Astrocyte (in vitro differentiated cells and primary cell): ENCODE results near the gene CYP1A2. TPM values are rescaled to one million over a fixed set of nuclear protein-coding genes. Genes with fewer than 3 reads are reported as not detected.

Source experiments
- DNase-seq: peaks from one replicate; pipeline ENCODE4 v3.0.0-alpha.2; 2010; ENCODE audit warnings: low read depth
- FAIRE-seq: peaks from 2 replicates; lab custom pipeline; 2011; peaks lifted over from hg19 to GRCh38; lab: Jason Lieb, UNC
- H2AFZ ChIP-seq: 2 replicates; pipeline ENCODE4 v1.6.0; 2012; ENCODE audit warnings: low read depth, low read length, inconsistent platforms
- H3K27ac ChIP-seq: 2 replicates; pipeline ENCODE4 v1.5.1; 2011; ENCODE audit warnings: low read depth, low read length, inconsistent platforms
- H3K27me3 ChIP-seq: 2 replicates; pipeline ENCODE4 v1.6.0; 2011; ENCODE audit warnings: low read length, inconsistent platforms; ENCODE audit not compliant: insufficient read depth
- H3K36me3 ChIP-seq: 2 replicates; pipeline ENCODE4 v1.5.1; 2011; ENCODE audit warnings: low read length, inconsistent platforms; ENCODE audit not compliant: insufficient read depth
- H3K4me1 ChIP-seq: 2 replicates; pipeline ENCODE4 v1.5.1; 2011; ENCODE audit warnings: low read length, inconsistent platforms; ENCODE audit not compliant: insufficient read depth
- H3K4me2 ChIP-seq: 2 replicates; pipeline ENCODE4 v1.6.0; 2012; ENCODE audit warnings: low read length, inconsistent platforms
- H3K4me3 ChIP-seq: 2 replicates; pipeline ENCODE4 v1.5.1; 2011; ENCODE audit warnings: low read depth, mild to moderate bottlenecking, low read length, inconsistent platforms; ENCODE audit not compliant: insufficient read depth
- H3K79me2 ChIP-seq: 2 replicates; pipeline ENCODE4 v1.6.0; 2012; ENCODE audit warnings: mild to moderate bottlenecking, low read length, inconsistent platforms; ENCODE audit not compliant: insufficient read depth
- H3K9ac ChIP-seq: 2 replicates; pipeline ENCODE4 v1.6.0; 2012; ENCODE audit warnings: mild to moderate bottlenecking, low read length, inconsistent platforms
- H3K9me3 ChIP-seq: 2 replicates; pipeline ENCODE4 v1.5.1; 2012; ENCODE audit warnings: low read depth, mild to moderate bottlenecking, low read length, inconsistent platforms; ENCODE audit not compliant: insufficient read depth
- H4K20me1 ChIP-seq: 2 replicates; pipeline ENCODE4 v1.6.0; 2012; ENCODE audit warnings: low read length, inconsistent platforms; ENCODE audit not compliant: insufficient read depth
- H3K27ac Mint-ChIP-seq: one replicate; pipeline ENCODE4 v1.8.0; 2021; ENCODE audit warnings: mild to moderate bottlenecking, mixed read lengths; ENCODE audit not compliant: unreplicated experiment
- H3K27me3 Mint-ChIP-seq: one replicate; pipeline ENCODE4 v1.8.0; 2021; ENCODE audit warnings: low read depth, mixed read lengths; ENCODE audit not compliant: unreplicated experiment
- H3K36me3 Mint-ChIP-seq: one replicate; pipeline ENCODE4 v1.8.0; 2021; ENCODE audit warnings: low read depth, mixed read lengths; ENCODE audit not compliant: unreplicated experiment
- H3K4me1 Mint-ChIP-seq: one replicate; pipeline ENCODE4 v1.8.0; 2021; ENCODE audit warnings: low read depth, mixed read lengths; ENCODE audit not compliant: unreplicated experiment
- H3K4me3 Mint-ChIP-seq: one replicate; pipeline ENCODE4 v1.8.0; 2021; ENCODE audit warnings: mild to moderate bottlenecking, moderate library complexity, mixed read lengths; ENCODE audit not compliant: unreplicated experiment
- H3K9me3 Mint-ChIP-seq: one replicate; pipeline ENCODE4 v1.8.0; 2021; ENCODE audit warnings: mild to moderate bottlenecking, mixed read lengths; ENCODE audit not compliant: unreplicated experiment
- EZH2 ChIP-seq: IDR thresholded peaks from 2 replicates; pipeline ENCODE4 v1.6.1; 2012; ENCODE audit warnings: mild to moderate bottlenecking, low read length, inconsistent platforms; ENCODE audit not compliant: insufficient read depth
- total RNA-seq: library from RNA; stranded (reverse); gene quantifications from 2 replicates; pipeline ENCODE4 v1.2.1, GENCODE V29; 2021
- TF ChIP-seq, protein P1 (sequence below): IDR thresholded peaks from 2 replicates; pipeline ENCODE4 v1.5.1; 2011; ENCODE audit warnings: low read depth, mild to moderate bottlenecking, inconsistent platforms, low read length, moderate library complexity; ENCODE audit not compliant: insufficient read depth

Gene CYP1A2
- total RNA-seq, 1 donor from 2014 or later = not detected

DNA sequence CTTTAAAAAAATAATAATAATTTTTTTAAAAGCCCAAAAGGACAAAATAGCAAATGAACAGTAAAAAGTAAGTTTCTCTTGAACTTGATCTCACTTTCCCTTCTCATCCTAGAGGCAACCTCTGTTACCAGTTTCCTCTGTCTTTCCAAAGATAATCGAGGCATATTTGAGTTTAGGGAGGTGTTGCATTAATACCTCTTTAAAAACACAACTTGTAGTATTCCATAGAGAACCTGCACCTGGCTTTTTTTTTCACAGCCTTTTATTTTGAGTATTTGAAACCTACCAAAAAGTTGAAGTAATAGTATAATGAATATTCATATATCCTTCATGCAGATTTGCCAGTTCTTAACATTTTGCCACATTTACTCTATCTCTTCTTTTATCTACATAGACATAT is 42.4 kb downstream of the CYP1A2 start:
- H3K27me3 ChIP-seq = no peaks in the 10 kb centered on the region
- no peaks in the 10 kb centered on the region for H3K9me3 ChIP-seq
- no peak for DNase-seq
- Mint-ChIP-seq H3K36me3 (peaks cover 3% of the 10 kb centered on the region), H3K4me3 (peak overlapping the region; percentile 6), H3K9me3 (no peaks in the 10 kb centered on the region), H3K4me1 (peaks cover 42% of the 10 kb centered on the region), H3K27ac (peak overlapping the region; percentile 44), H3K27me3 (no peaks in the 10 kb centered on the region)
- H3K36me3 ChIP-seq = no peaks in the 10 kb centered on the region
- no peak for FAIRE-seq
- H3K4me1 ChIP-seq = peaks cover 69% of the 10 kb centered on the region
- TF ChIP-seq EZH2 = no peak
- H3K27ac ChIP-seq = peak overlapping the region; percentile 85
- no peak overlapping the region for H2AFZ ChIP-seq
- H4K20me1 ChIP-seq = peaks cover 94% of the 10 kb centered on the region
- no peak overlapping the region for H3K4me2 ChIP-seq
- H3K9ac ChIP-seq = peak overlapping the region; percentile 44
- no peak overlapping the region for H3K4me3 ChIP-seq
- peaks cover 94% of the 10 kb centered on the region for H3K79me2 ChIP-seq

- no peak for FAIRE-seq
- Histone ChIP-seq H3K9ac (peak overlapping the region; percentile 44), H3K79me2 (peaks cover 94% of the 10 kb centered on the region), H2AFZ (no peak overlapping the region), H3K4me2 (no peak overlapping the region), H4K20me1 (peaks cover 94% of the 10 kb centered on the region), H3K4me1 (peaks cover 66% of the 10 kb centered on the region), H3K27me3 (no peaks in the 10 kb centered on the region), H3K27ac (no peak overlapping the region), H3K9me3 (no peaks in the 10 kb centered on the region), H3K4me3 (no peak overlapping the region), H3K36me3 (no peaks in the 10 kb centered on the region)
- peak overlapping the region; percentile 6 for H3K4me3 Mint-ChIP-seq
- TF ChIP-seq EZH2 = no peak
- TF ChIP-seq, protein P1, sequence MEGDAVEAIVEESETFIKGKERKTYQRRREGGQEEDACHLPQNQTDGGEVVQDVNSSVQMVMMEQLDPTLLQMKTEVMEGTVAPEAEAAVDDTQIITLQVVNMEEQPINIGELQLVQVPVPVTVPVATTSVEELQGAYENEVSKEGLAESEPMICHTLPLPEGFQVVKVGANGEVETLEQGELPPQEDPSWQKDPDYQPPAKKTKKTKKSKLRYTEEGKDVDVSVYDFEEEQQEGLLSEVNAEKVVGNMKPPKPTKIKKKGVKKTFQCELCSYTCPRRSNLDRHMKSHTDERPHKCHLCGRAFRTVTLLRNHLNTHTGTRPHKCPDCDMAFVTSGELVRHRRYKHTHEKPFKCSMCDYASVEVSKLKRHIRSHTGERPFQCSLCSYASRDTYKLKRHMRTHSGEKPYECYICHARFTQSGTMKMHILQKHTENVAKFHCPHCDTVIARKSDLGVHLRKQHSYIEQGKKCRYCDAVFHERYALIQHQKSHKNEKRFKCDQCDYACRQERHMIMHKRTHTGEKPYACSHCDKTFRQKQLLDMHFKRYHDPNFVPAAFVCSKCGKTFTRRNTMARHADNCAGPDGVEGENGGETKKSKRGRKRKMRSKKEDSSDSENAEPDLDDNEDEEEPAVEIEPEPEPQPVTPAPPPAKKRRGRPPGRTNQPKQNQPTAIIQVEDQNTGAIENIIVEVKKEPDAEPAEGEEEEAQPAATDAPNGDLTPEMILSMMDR = no peak
- H3K36me3 Mint-ChIP-seq = peaks cover 3% of the 10 kb centered on the region
- no peaks in the 10 kb centered on the region for H3K27me3 Mint-ChIP-seq
- peaks cover 42% of the 10 kb centered on the region for H3K4me1 Mint-ChIP-seq
- DNase-seq = no peak
- peak overlapping the region; percentile 55 for H3K27ac Mint-ChIP-seq
- no peaks in the 10 kb centered on the region for H3K9me3 Mint-ChIP-seq
Observed at GRCh38 chr15:74791667-74792066, 43.0 kb downstream of the CYP1A2 start.

DNA sequence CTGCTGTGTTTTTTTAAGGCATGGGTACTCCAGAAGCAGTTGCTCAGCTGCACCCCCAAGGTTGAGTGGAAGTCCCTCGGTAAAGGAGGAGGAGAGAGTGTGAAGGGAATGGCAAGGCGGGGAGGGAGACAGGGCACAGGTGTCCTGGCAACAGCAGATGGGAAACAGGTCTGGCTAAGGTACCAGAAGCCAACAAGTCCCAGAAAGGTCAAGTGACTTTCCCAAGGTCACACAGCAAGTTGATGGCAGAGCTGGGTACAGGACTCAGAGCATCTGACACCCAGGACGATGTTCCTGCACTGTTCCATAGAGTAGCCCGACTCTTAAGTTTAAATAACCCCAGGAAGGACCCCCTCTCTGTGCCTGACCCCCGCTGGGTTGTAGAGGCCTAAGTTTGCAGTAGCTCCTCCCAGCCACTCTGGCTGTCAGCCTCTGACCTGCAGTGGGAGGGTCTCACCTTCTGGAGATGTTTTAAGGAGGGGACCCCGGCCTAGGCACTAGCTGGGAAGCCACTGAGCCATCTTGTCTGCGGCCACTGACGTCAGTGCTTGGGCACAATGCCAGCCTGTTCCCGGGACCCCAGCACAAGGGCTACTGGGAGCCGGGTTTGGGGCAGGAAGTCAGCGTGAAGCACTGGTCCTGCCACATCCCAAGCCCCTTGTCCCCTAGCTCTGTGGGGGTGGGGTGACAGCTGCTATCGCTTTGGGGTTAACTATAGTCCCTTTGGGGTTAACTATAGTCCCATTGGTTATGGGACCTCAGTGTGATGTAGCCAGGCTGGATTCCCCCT is 43.8 kb downstream of the CYP1A2 start:
- Mint-ChIP-seq H3K4me3 (no peak overlapping the region), H3K9me3 (no peaks in the 10 kb centered on the region), H3K27ac (peak overlapping the region; percentile 55), H3K4me1 (peaks cover 41% of the 10 kb centered on the region), H3K36me3 (peaks cover 3% of the 10 kb centered on the region), H3K27me3 (no peaks in the 10 kb centered on the region)
- Histone ChIP-seq H3K9me3 (no peaks in the 10 kb centered on the region), H3K9ac (peak overlapping the region; percentile 13), H4K20me1 (peaks cover 92% of the 10 kb centered on the region), H3K79me2 (peaks cover 92% of the 10 kb centered on the region), H3K36me3 (no peaks in the 10 kb centered on the region), H3K4me1 (peaks cover 59% of the 10 kb centered on the region), H3K4me2 (peak overlapping the region; percentile 26), H3K27me3 (no peaks in the 10 kb centered on the region), H3K4me3 (no peak overlapping the region), H3K27ac (no peak overlapping the region), H2AFZ (no peak overlapping the region)
- no peak for DNase-seq
- no peak for FAIRE-seq
- TF ChIP-seq, protein P1 = no peak
- TF ChIP-seq EZH2 = no peak
